BE2C (cell line): ENCODE results near the gene TLR4.

Source experiments
- DNase-seq: peaks from one replicate; pipeline ENCODE4 v3.0.0-alpha.2; 2020
- H3K27me3 ChIP-seq: fragments of 250-450 bp; sonication (Bioruptor Pico); 2 replicates; pipeline ENCODE4 v1.5.1; 2020; ENCODE audit warnings: mild to moderate bottlenecking
- H3K36me3 ChIP-seq: fragments of 250-450 bp; sonication (Bioruptor Pico); 2 replicates; pipeline ENCODE4 v1.5.1; 2020; ENCODE audit warnings: mild to moderate bottlenecking
- H3K4me1 ChIP-seq: fragments of 250-450 bp; sonication (Bioruptor Pico); 2 replicates; pipeline ENCODE4 v1.5.1; 2020
- H3K4me3 ChIP-seq: 2 replicates; pipeline ENCODE4 v1.5.1; 2011; ENCODE audit warnings: low read depth, low read length
- H3K9me3 ChIP-seq: fragments of 250-450 bp; sonication (Bioruptor Pico); 2 replicates; pipeline ENCODE4 v1.5.1; 2020
- CTCF ChIP-seq: IDR thresholded peaks from 2 replicates; pipeline ENCODE4 v1.5.1; 2012; ENCODE audit warnings: mild to moderate bottlenecking, low read depth, low read length

The TLR4 gene

GRCh38 chr9:117752894-117753293 lies 48.7 kb downstream of the TLR4 start:
- no peaks in the 10 kb centered on the region for H3K27me3 ChIP-seq
- H3K4me1 ChIP-seq, result no peaks in the 10 kb centered on the region
- TF ChIP-seq CTCF, result no peak
- H3K4me3 ChIP-seq, result no peak overlapping the region
- H3K36me3 ChIP-seq, result no peaks in the 10 kb centered on the region
- H3K9me3 ChIP-seq, result no peaks in the 10 kb centered on the region
- DNase-seq, result no peak

GRCh38 chr9:117757561-117758190 lies 53.5 kb downstream of the TLR4 start:
- Histone ChIP-seq H3K36me3 (no peaks in the 10 kb centered on the region), H3K4me1 (no peaks in the 10 kb centered on the region), H3K27me3 (no peaks in the 10 kb centered on the region), H3K9me3 (no peaks in the 10 kb centered on the region), H3K4me3 (no peak overlapping the region)
- DNase-seq, result no peak
- no peak for TF ChIP-seq CTCF

- Histone ChIP-seq H3K4me3 (no peak overlapping the region), H3K9me3 (no peaks in the 10 kb centered on the region), H3K4me1 (no peaks in the 10 kb centered on the region), H3K36me3 (no peaks in the 10 kb centered on the region), H3K27me3 (no peaks in the 10 kb centered on the region)
- DNase-seq, result no peak
- no peak for TF ChIP-seq CTCF
Observed at GRCh38 chr9:117763314-117763713, 59.1 kb downstream of the TLR4 start.

- no peaks in the 10 kb centered on the region; the same call in 1 of the 2 replicates for H3K27me3 ChIP-seq
- H3K36me3 ChIP-seq, result no peaks in the 10 kb centered on the region
- no peaks in the 10 kb centered on the region for H3K4me1 ChIP-seq
- H3K4me3 ChIP-seq, result no peak overlapping the region
- H3K9me3 ChIP-seq, result no peaks in the 10 kb centered on the region
- TF ChIP-seq CTCF, result no peak
- DNase-seq, result no peak
Observed at GRCh38 chr9:117768750-117769395, 64.7 kb downstream of the TLR4 start.

GRCh38 chr9:117771136-117771535 lies 66.9 kb downstream of the TLR4 start:
- Histone ChIP-seq H3K9me3 (no peaks in the 10 kb centered on the region), H3K4me1 (no peaks in the 10 kb centered on the region), H3K36me3 (no peaks in the 10 kb centered on the region), H3K27me3 (no peaks in the 10 kb centered on the region; the same call in 1 of the 2 replicates), H3K4me3 (no peak overlapping the region)
- TF ChIP-seq CTCF, result no peak
- no peak for DNase-seq

GRCh38 chr9:117772960-117773359 lies 68.8 kb downstream of the TLR4 start:
- Histone ChIP-seq H3K36me3 (no peaks in the 10 kb centered on the region), H3K4me3 (no peak overlapping the region), H3K27me3 (no peaks in the 10 kb centered on the region; the same call in 1 of the 2 replicates), H3K4me1 (no peaks in the 10 kb centered on the region), H3K9me3 (no peaks in the 10 kb centered on the region)
- no peak for TF ChIP-seq CTCF
- DNase-seq, result peak; percentile 42
